Regular cardiac myocyte (primary cell): ENCODE data around the gene DEFB113. TPM values are rescaled to one million over a fixed set of nuclear protein-coding genes. Genes with fewer than 3 reads are reported as not detected.

Experiments
- total RNA-seq: library from RNA; depleted of rRNA; stranded (reverse); fragments of >200 nt; gene quantifications from 2 replicates; pipeline ENCODE4 v1.2.3, GENCODE V29; 2014

DEFB113 gene
- not detected in 2 replicates for total RNA-seq

GRCh38 chr6:49969605-49970004, at the start of gene DEFB113:
DEFB113 (minus strand) TSS chr6:49969625; CDS start chr6:49969625, 0 bp downstream.

GRCh38 chr6:49964064-49964463, 5.4 kb downstream of the DEFB113 start, which contains the start of gene DEFB114:
DEFB114 (minus strand) TSS chr6:49964164; CDS start chr6:49964105, 59 bp downstream.

Other genes with a start within 250 kb of the DEFB113 start
- gene CRISP3, start 225.2 kb downstream of the DEFB113 start, total RNA-seq = not detected in 2 replicates
- not detected in 2 replicates for gene PGK2, start 182.3 kb downstream of the DEFB113 start, total RNA-seq
- gene CRISP1, start 103.1 kb downstream of the DEFB113 start, total RNA-seq = not detected in 2 replicates
- gene DEFB114, start 5.5 kb downstream of the DEFB113 start, total RNA-seq = not detected in 2 replicates
- not detected in 2 replicates for gene DEFB110, start 52.4 kb upstream of the DEFB113 start, total RNA-seq
- gene DEFB112, start 80.3 kb upstream of the DEFB113 start, total RNA-seq = not detected in 2 replicates